Dedifferentiated amniotic fluid mesenchymal stem cell (primary cell): ENCODE measurements around the gene RNF11.

Experiments
- DNase-seq: peaks from one replicate; pipeline ENCODE4 v3.0.0-alpha.2; 2016; ENCODE audit errors: extremely low spot score

Gene RNF11

DNA sequence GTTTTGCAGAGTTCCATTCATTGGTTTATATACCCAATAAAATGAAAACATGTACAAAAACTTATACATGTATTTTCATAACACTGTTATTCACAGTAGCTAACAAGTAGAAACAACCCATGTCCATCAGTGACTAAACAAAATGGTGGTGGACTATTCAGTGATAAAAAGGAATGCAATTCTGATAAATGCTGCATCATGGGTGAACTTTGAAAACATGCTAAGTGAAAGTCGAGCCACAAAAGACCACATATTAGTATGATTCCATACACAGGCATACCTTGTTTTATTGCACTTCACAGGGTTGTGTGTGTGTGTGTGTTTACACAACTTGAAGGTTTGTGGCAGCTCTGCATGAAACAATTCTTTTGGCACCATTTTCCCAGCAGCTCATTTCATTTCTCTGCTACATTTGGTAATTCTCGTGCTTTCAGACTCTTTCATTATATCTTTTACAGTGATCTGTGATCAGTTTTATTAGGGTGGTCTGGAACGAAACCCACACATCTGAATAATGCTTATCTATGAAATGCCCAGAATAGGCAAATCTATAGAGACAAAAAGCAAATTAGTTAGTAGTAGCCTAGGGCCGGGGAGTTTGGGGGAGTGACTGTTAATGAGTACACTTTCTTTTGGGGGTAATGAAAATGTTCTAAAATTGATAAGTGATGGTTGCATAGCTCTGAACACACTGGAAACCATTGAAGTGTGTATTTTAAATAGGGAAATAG is 27.2 kb downstream of the RNF11 start:
- no peak for DNase-seq

DNA sequence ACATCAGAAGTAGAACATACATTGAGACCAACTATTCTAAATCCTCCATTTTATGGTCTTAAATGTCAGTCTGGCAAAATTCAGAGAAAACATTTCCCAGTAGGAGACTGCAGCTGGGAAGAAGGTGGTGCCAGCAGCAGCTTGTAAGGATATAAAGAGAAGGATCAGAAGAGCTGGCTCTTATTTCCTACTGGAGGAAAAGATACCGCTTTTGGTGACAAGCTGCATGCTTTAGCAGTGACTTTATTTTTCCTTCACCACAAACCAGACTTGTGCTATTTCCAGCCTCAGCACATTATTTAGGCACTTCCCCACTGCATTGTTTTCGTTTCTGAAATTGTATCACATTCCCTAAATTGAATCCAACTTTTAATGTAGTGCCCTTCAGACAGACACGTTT is 28.4 kb downstream of the RNF11 start:
- DNase-seq, result peak; percentile 92

DNA sequence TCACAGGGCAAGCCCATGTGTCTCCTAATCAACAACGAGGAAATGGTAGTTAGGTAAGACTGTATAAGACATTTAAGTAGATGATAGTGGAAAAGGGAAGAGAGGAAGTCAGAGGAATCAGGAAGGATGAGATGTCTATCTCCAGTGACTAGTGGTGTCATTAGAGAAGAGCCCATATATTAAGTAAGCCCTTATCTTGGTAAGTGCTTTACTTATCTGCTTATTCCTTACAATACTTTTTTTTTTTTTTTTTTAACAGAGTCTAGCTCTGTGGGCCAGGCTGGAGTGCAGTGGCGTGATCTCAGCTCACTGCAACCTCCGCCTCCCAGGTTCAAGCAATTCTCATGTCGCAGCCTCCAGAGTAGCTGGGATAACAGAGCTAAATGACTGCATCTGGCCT is 29.5 kb downstream of the RNF11 start:
- no peak for DNase-seq

DNA sequence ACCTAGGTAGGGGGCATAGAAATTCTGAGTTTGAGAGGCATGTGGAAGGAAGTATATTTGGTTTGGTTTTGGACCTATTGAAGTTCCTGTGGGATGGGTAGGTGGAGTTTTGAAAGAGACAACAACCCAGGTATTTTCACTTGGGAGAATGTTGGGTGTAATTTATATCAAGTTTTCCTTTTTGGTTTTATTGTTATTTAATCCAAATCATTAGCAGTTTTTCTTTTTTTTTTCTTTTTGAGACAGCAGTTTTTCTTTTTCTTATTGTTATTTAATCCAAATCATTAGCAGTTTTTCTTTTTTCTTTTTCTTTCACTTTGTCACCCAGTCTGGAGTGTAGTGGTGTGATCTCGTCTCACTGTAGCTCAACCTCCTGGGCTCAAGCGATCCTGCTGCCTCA is 30.1 kb downstream of the RNF11 start:
- no peak for DNase-seq

DNA sequence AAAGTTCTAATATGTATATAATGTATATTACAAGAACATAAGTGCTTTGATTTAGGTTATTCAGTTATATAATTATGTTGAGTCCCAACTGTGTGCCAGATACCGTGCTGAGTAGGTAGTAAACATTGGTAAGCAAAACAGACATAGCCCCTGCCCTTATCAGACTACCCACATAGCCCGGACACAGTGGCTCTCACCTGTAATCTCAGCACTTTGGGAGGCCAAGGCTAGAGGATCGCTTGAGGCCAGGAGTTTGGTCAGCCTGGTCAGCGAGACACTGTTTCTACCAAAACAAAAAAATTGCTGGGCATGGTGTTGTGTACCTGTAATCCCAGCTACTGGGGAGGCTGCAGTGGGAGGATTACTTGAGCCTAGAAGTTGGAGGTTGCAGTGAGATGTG is 30.7 kb downstream of the RNF11 start:
- DNase-seq, result no peak

DNA sequence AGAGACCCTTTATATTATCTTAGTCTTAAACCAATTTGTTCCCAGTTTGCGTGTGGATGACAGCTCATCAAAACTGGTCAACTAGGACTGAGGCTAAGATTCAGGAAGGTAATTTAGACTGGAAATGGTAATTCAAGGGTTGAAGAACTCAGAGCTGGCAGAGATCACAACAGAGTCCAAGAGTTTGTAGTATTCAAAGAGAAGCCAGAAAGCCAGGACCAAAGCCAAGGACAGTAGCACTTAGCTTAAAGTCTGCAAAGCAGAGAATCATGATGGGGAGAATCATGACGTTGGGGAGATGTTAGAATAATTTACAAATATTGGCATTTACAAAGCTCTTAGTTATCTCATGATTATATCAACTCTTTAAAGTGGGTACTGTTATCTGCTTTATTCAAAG is 32.6 kb downstream of the RNF11 start:
- DNase-seq, result no peak

DNA sequence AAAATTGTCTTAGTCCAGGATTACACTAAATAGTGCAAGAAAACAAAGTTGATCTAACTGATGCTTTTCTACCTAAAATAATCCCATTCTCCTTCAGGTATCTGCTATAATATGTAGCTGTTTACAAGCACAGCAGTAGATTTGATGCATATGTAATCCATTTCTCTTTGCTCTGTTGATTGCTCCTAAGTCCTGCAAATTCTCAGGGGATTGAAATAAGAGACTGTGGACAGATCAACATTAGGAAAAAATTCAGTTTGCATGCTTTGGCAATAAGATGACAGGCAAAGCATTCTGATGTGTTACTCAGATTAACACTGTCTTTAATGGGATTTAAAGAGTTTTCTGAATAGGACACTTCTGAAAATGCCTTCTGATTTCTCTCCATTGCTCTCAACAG is 34.7 kb downstream of the RNF11 start:
- no peak for DNase-seq

DNA sequence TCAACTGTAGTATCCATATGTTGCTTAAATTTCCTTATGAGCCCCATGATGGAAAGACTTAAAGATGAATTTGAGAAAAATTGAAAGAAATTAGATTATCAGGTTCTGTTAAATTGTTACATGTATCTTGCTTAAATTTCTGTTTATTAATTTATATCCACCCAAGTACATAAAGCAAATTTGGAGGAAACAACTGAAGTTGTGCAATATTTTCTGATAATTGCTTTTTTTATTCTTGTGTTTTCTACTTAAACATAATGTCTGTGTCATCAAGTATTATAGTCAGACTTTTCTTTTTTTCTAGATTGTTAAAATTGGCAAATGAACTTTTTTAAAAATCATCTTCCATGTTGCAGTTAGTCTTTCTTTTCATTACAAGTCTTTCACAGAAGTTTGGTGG is 36.8 kb downstream of the RNF11 start:
- no peak for DNase-seq

DNA sequence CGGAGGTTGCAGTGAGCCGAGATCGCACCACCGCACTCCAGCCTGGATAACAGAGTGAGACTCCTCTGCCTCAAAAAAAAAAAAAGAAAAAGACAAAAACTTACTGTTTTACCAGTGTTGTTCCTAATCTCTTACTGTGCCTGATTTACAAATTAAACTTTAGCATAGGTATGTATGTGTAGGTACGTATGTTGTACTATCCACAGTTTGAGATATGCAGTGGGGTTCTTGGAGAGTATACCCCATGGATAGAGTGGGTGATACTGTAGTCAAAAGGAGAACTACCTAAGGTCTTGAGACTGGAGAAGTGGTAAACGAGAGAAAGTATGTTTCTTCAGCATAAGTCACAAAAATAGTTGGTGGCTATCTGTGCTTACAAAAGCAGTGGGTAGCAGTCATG is 38.6 kb downstream of the RNF11 start:
- DNase-seq, result no peak

DNA sequence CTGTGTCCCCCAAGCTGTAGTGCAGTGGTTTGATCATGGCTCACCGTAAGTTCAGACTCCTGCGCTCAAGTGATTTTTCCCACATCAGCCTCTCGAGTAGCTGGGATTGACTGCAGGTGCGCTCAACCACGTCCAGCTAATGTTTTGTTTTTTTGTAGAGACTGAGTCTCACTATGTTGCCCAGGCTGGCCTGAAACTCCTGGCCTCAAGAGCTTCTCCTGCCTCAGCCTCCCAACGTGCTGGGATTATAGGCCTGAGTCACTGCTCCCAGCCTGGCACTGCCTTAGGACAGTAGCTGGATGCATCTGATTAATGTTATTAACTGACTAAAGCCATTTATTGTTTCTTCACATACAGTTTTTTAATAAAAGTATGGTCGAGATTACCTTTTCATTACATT is 40.2 kb downstream of the RNF11 start:
- DNase-seq, result no peak

DNA sequence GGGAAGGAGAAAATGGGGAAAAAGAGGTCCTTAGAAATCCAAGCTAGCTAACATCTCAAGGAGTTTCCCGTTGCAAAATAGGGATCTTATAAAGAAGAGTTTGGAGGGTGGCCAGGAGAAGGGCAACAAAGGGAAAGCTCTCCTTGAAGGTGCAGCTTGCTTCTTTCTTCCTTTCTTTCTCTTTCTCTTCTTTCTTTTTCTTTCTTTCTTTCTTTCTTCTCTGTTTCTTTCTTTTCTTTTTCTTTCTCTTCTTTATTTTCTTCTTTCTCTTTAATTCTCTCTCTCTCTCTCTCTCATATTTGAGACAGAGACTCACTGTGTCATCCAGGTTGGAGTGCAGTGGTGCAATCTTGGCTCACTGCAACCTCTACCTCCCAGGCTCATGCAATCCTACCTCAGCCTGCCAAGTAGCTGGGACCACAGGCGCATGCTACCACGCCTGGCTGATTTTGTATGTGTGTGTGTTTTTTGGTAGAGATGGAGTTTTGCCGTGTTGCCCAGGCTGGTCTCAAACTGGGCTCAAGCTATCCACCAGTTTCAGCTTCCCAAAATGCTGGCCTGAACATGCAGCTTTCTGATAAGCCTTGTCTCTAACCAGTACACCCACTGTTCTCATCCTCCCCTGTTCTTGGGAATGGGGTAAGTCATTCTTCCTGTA is 44.4 kb downstream of the RNF11 start:
- DNase-seq, result no peak

DNA sequence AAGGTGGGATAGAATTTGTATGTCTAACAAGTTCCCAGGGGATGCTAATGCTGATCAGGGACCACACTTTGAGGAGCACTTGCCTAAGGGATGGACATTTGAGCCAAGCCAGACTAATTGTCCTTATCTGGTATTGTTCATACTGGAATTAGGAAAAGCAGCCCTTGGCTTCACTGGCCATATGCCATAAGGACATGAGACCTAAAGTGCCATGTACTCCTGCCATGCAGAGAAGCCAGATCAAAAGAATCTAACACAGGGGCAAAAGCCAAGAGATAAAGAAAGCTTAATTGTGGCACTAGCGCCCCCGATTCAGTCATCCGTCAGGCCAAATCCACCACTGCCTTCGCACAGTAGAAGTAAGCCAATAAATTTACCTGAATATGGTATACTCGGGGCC is 45.7 kb downstream of the RNF11 start:
- DNase-seq, result no peak

DNA sequence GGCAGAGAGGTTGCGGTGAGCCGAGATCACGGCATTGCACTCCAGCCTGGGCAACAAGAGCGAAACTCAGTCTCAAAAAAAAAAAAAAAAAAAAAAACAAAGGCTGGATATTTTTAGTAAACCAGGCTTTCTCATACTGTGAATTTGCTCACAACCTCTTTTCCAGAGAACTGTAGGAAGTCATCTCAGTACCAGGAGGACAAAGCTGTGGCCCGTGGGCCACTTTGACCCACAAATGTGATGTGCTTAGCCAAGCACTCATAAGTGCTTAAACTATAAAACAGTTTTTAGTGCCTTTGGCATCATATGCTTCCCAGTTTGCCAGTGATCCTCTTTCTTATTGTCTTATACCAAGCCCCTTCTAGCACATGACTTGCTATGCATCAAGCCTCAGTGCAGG is 46.5 kb downstream of the RNF11 start:
- DNase-seq, result no peak

DNA sequence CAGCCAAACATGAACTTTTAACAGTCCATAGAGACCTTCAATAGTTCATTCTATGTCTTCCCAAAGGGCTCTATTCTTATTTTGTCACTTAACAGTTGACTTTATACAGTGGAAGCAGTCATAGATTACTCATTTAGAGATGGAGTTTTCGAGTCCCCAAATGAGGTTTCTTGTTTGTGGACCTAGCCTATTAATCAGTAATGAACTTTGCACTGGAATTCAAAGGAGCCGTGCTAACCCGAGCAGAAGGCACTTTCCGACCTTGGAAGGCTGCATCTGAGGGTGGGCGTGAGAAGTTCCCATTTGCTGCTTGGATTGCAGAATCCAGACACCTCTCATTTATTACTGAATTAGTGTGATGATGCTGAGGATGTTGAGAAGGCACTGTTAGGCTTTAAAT is 47.9 kb downstream of the RNF11 start:
- no peak for DNase-seq

DNA sequence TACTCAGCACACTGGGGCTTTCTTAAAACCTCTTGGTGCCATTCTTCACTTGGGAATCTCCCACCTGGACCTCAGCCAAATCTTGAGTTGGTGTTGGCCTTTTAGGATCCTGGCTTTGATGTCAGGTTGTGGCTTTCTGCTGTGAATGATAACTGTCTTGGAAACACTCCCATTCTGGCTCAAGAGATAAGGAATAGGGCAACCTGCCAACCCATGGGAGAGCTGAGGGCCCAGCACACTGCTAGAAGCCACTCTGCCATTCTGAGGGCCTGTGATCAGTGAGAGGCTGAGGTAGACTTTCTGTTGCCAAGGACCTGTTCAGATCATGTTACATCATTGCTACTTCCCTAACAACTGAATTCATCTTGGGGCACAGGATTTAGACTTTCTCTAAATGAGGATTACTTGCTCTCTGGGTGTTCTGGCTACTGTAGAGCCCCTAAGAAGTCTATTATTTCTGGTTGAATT is 48.4 kb downstream of the RNF11 start:
- DNase-seq, result no peak

DNA sequence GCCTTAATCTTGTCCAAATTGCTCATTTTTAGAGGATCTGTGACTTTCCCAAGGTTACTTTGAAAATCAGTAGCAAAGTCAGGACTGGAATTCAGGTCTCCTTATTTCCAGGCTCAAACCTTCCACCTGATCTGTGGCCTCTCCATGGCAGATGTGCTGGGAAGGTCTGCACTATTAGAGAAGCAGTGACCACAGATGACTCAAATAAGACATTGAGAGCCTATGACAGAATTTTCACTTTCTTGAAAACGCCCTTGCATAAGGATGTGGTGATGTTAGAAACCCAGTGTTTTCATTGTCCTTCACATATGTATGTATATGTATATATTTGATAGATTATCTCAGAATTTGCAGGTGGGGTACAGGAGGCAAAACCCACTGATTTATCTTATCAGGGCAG is 49.0 kb downstream of the RNF11 start:
- DNase-seq, result no peak

DNA sequence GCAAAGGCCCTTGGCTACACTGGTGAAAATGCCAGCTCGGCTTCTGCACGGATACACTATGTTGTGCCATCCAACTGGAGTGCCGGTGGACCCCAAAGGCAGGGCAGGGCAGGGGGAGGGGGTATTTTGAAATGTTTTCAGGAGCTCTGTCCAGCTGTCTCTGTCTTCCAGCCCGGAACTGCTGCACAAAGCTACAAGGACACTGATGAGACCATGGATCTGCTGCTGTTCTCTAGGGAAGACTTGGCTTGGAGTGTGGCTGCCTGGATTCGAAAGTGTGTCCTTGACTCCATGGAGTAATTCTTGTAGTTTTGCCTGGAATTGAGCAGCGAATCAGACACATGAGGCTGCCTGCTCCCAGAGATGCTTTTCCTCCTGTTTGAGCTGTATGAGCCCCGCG is 51.9 kb downstream of the RNF11 start:
- DNase-seq, result no peak

DNA sequence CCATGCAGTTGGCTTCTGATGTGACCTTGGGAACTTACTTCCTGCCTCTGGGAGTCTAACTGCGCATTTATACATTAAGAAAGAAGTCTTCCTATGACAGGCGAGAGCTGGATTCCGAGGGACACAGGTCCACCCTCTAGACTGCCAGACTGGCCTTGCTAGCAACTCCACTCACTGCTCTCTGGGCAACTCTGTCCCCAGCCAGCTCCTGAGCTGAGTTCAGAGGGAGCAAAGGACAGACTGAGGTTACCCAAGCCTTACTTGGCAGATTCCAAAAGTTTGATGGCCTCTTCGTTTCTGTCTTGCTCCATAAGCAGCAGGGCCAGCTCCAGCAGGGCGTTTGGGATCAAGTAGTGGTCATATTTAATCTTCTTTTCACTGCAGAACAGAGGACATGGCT is 52.5 kb downstream of the RNF11 start:
- no peak for DNase-seq

DNA sequence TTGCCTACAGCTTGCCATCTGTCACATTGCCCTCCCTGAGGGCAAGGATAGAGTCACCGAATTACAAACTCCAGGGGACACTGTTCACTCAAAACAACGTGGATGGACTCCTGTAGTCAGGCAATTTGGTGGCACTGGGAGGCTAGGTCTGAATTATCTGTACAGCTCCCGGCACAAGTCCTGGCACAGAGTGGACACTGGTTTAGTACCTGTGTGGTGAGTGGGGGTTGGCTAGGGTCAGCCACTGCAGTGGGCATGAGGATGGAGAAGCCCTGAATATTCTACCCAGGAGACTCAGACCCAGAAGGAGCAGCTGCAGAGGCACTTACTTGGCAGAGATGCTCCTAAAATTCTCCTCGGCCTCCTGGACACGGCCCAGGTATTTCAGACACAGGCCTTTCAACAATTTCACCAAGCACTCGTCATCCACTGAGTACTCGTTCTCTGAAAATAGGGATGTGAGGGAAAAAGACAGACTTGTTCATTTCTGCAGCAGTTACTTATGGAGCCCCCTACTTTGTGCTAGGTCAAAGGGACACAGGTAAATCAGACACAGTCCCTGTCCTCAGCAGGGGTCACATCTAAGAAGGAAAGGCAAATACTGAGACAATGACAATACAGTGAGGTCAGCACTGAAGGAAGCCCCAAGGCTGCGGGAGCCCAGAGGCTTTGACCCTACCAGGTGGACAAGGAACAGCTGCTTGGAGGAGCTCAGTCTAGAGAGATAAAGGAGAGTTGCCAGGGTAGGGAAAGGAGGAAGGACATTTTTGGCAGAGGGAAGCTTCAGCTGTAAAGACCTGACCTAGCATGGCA is 53.8 kb downstream of the RNF11 start:
- DNase-seq, result no peak

DNA sequence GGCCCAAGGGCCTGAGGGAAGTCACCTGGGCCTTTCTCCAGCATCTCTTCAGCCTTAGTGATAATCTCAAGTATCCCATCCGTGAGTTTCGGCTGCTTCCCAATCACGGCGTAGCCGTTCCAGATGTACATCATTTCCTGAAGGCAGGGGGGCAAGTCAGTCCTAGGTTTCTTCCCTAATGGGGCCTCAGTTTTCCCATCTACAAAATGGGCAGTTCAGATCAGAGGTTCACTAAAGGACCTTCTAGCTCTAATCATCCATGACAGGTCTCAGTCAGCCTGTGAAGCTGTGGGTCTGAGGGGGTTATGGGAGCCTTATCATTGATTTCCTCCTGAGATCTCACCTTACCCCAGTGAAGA is 54.4 kb downstream of the RNF11 start:
- DNase-seq, result no peak

DNA sequence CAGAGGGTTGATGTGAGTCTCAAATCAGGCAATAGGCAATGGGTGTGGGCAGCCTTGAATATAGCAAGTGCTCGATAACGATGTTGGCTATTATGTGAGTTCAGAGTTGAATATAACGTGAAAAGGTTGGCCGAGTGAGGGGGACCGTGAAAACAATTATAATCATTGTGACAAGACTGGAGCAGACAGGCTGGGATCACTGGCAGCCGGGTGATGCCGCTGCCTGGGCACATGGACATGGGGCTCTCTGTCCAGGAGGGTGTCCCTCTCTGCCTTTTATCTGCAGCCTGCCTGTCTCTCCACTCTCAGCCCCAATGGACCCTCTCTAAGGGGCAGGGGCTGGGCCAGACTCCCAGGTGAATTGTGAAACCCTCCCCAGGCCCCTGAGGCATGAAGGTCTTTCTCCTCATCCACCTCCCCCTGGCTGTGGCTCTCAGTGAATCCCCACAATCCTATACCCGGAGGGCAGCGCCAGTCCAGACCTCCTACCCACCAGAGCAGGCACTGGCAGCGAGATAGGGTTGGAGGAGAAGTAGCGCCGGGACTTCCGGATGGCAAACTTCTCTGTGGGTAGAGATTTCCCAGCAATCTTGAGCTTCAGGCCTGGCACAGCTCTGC is 57.9 kb downstream of the RNF11 start:
- DNase-seq, result no peak

DNA sequence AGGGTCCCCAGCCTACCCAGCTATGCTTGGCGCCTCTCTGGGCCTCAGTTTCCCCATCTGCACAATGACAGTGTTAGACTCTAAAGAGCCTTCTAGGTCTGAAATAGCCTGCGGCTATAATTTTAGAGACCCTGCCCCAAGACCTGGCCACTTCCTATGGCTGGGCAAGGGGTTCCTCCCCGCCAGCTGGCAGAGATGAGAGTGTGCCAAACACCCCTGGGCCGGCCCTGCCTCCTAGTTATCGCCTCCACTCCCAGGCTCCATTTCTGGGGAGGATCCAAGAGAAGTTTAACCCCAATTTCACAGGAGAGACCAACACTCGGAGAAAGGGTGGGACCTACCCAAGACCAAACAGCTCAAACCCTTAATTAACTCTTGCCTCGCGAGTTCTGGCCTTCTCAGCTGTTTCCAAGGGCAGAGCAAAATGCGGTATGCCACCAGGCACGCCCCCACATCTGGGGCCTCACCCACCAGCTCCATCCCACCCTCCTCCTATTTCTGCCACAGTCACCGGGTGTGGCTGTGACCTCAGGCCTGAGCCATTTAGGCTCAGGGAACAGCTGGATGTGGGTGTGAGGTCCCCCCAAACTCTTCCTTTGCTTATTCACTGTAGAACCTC is 58.6 kb downstream of the RNF11 start:
- no peak for DNase-seq
